ENCODE results near the gene LARP1. TPM values are rescaled to one million over a fixed set of nuclear protein-coding genes. Genes with fewer than 3 reads are reported as not detected.

Gene LARP1
- total and polyA plus RNA-seq, 2 experiments from 2014 or later, result 133 to 302 TPM

GRCh38 chr5:154779105-154779504 lies 23.9 kb downstream of the LARP1 start:
- ATAC-seq (no peak), DNase-seq (ENCODE audit: low spot score) (no peak)

More at GRCh38 chr5:154779105-154779504, 23.9 kb downstream of the LARP1 start:
- peaks cover 94% of the 10 kb centered on the region for H4K20me1 ChIP-seq (replicated peaks; ENCODE audit: insufficient read depth)
- H3K4me2 ChIP-seq, result peak overlapping the region; percentile 25; the same call in 1 of the 2 replicates
- H3K27ac Mint-ChIP-seq, result peak overlapping the region; percentile 74; the same call in 1 of the 2 replicates
- no peak overlapping the region for H2AFZ ChIP-seq
- H3K4me1 ChIP-seq (ENCODE audit: insufficient read depth), result peaks cover 89% of the 10 kb centered on the region
- H3K4me1 Mint-ChIP-seq, result peaks cover 78% of the 10 kb centered on the region
- no peak for TF ChIP-seq CTCF (conservative IDR thresholded peaks at IDR 0.05; ENCODE audit: low read depth in 2 of 2)
- TF ChIP-seq EZH2 (IDR thresholded peaks at IDR 0.05; ENCODE audit: low read depth, unreplicated experiment), result no peak
- no peak for TF ChIP-seq POLR2AphosphoS5 (IDR thresholded peaks at IDR 0.05; ENCODE audit: low read depth)
- TF ChIP-seq ZNF462 (CRISPR knock-in tag; IDR thresholded peaks at IDR 0.05), result no peak
- no peak for TF ChIP-seq STAT1 (IDR thresholded peaks at IDR 0.05; ENCODE audit: unreplicated experiment)
- TF ChIP-seq ZNF114 (CRISPR knock-in tag; IDR thresholded peaks at IDR 0.05), result no peak
- TF ChIP-seq EZH2phosphoT487 (IDR thresholded peaks at IDR 0.05; ENCODE audit: unreplicated experiment), result no peak
- no peak for TF ChIP-seq JUNB (IDR thresholded peaks at IDR 0.05; ENCODE audit: unreplicated experiment)
- TF ChIP-seq ETS1 (IDR thresholded peaks at IDR 0.05), result no peak
- TF ChIP-seq CREB1 (CRISPR knock-in tag; IDR thresholded peaks at IDR 0.05; ENCODE audit: low read depth), result no peak
- TF ChIP-seq REST (IDR thresholded peaks at IDR 0.05; ENCODE audit: unreplicated experiment), result no peak
- no peak for TF ChIP-seq ZNF331 (CRISPR knock-in tag; IDR thresholded peaks at IDR 0.05; ENCODE audit: low read depth)
- no peak for TF ChIP-seq NANOG (IDR thresholded peaks at IDR 0.05; ENCODE audit: borderline replicate concordance)
- peak overlapping the region; percentile 62 for H3K27ac ChIP-seq (ENCODE audit: low read depth)
- H3F3A ChIP-seq (replicated peaks; ENCODE audit: low read depth), result peaks cover 21% of the 10 kb centered on the region
- H3K79me2 ChIP-seq (replicated peaks; ENCODE audit: insufficient read depth), result peaks cover 100% of the 10 kb centered on the region
- peaks cover 16% of the 10 kb centered on the region; the same call in 2 of the 3 replicates for H3K36me3 Mint-ChIP-seq (ENCODE audit: low read depth)
- H3K27me3 Mint-ChIP-seq (ENCODE audit: insufficient read depth, low read depth, poor library complexity), result peaks cover 14% of the 10 kb centered on the region
- H3K36me3 ChIP-seq (ENCODE audit: insufficient read depth), result no peaks in the 10 kb centered on the region
- H3K9me2 ChIP-seq (ENCODE audit: insufficient read depth), result no peaks in the 10 kb centered on the region
- H3K4me3 ChIP-seq, result no peak overlapping the region
- no peaks in the 10 kb centered on the region for H3K27me3 ChIP-seq (ENCODE audit: insufficient read depth)
- H3K4me3 Mint-ChIP-seq, result no peak overlapping the region
- no peaks in the 10 kb centered on the region for H3K9me3 Mint-ChIP-seq

All from GM23338 (cell line).